AG04449 (cell line): ENCODE data around the gene CD6.

ENCODE experiments used
- CTCF ChIA-PET: fragments of 350-600 bp; formaldehyde crosslinking; extraction: SDS; loops from one replicate; lab custom pipeline; 2021; ENCODE audit warnings: antibody characterized with exemption; lab: Yijun Ruan, JAX
- POLR2A ChIA-PET: fragments of 400-600, 350-600 bp; formaldehyde crosslinking; extraction: SDS; loops from one replicate; lab custom pipeline; 2020; ENCODE audit warnings: antibody characterized with exemption, inconsistent platforms; lab: Yijun Ruan, JAX
- DNase-seq: peaks from one replicate; pipeline ENCODE4 v3.0.0-alpha.2; 2010; ENCODE audit warnings: low read depth, low spot score
- H3K4me3 ChIP-seq: 2 replicates; pipeline ENCODE4 v1.5.1; 2011; ENCODE audit warnings: low read depth, mild to moderate bottlenecking, control low read depth, low read length
- CTCF ChIP-seq: IDR thresholded peaks from one replicate; pipeline ENCODE4 v1.5.1; 2011; ENCODE audit warnings: mild to moderate bottlenecking, moderate library complexity, low read length, control low read depth, inconsistent platforms; ENCODE audit not compliant: insufficient read depth; ENCODE audit errors: missing control alignments

Gene CD6

GRCh38 chr11:61012737-61013215, 41.3 kb downstream of the CD6 start:
- DNase-seq = no peak
- H3K4me3 ChIP-seq = no peak overlapping the region
- ChIA-PET CTCF (no interaction called here), POLR2A (no interaction called here)
- TF ChIP-seq CTCF = no peak

- ChIA-PET POLR2A (no interaction called here), CTCF (interaction anchor here (1.5 kb wide), 1 partner anchor 49 kb away, joined by 3 read pairs; no protein-coding TSS in a partner anchor)
- DNase-seq = no peak
- no peak overlapping the region for H3K4me3 ChIP-seq
- TF ChIP-seq CTCF = no peak
These were observed 46.6 kb downstream of the CD6 start for GRCh38 chr11:61018059-61018458.

GRCh38 chr11:61019037-61019831, 47.8 kb downstream of the CD6 start:
- no peak for DNase-seq
- ChIA-PET CTCF (interaction anchor here (0.6 to 1.5 kb wide), 2 partner anchors 48 to 1345 kb away, joined by 3 read pairs; no protein-coding TSS in a partner anchor), POLR2A (no interaction called here)
- no peak overlapping the region for H3K4me3 ChIP-seq
- no peak for TF ChIP-seq CTCF

GRCh38 chr11:61019832-61020405, 48.4 kb downstream of the CD6 start:
- no peak overlapping the region for H3K4me3 ChIP-seq
- TF ChIP-seq CTCF = no peak
- ChIA-PET POLR2A (no interaction called here), CTCF (no interaction called here)
- no peak for DNase-seq

GRCh38 chr11:61020551-61021235, 49.2 kb downstream of the CD6 start:
- POLR2A ChIA-PET = no interaction called here
- CTCF ChIA-PET = interaction anchor here (0.7 kb wide), 1 partner anchor 243 kb away, joined by 3 read pairs; no protein-coding TSS in a partner anchor

More at GRCh38 chr11:61020551-61021235, 49.2 kb downstream of the CD6 start:
- no peak for DNase-seq
- TF ChIP-seq CTCF = no peak
- H3K4me3 ChIP-seq = no peak overlapping the region
